MCF 10A (cell line): Measurements from ENCODE around the gene VAMP2. TPM values are rescaled to one million over a fixed set of nuclear protein-coding genes. Genes with fewer than 3 reads are reported as not detected.

ENCODE experiments used
- BruUV-seq: library from RNA; stranded (reverse); fragments of 400-500 nt; replicated peaks from 2 replicates; lab custom pipeline; 2021; lab: Mats Ljungman, UMichigan
- CTCF ChIA-PET: fragments of 300-600 bp; sonication (Branson Sonifier 250); formaldehyde crosslinking; extraction: SDS; loops from one replicate; lab custom pipeline; 2021; ENCODE audit warnings: antibody characterized with exemption, inconsistent platforms; lab: Yijun Ruan, JAX
- POLR2A ChIA-PET: fragments of 300-600, 350-650 bp; sonication (Branson Sonifier 250); formaldehyde crosslinking; extraction: SDS; loops from one replicate; lab custom pipeline; 2020; ENCODE audit warnings: antibody characterized with exemption, inconsistent platforms; lab: Yijun Ruan, JAX
- DNase-seq: peaks from one replicate; pipeline ENCODE4 v3.0.0-alpha.2; 2018; ENCODE audit not compliant: unreplicated experiment
- H3K27ac Mint-ChIP-seq: one replicate; pipeline ENCODE4 v1.8.0; 2022; ENCODE audit warnings: mild to moderate bottlenecking, low read depth, mixed read lengths; ENCODE audit not compliant: unreplicated experiment
- H3K27me3 Mint-ChIP-seq: one replicate; pipeline ENCODE4 v1.8.0; 2022; ENCODE audit warnings: mixed read lengths; ENCODE audit not compliant: insufficient read depth, unreplicated experiment
- H3K36me3 Mint-ChIP-seq: one replicate; pipeline ENCODE4 v1.8.0; 2022; ENCODE audit warnings: mild to moderate bottlenecking, moderate library complexity, mixed read lengths; ENCODE audit not compliant: insufficient read depth, unreplicated experiment
- H3K4me1 Mint-ChIP-seq: one replicate; pipeline ENCODE4 v1.8.0; 2022; ENCODE audit warnings: mixed read lengths; ENCODE audit not compliant: insufficient read depth, unreplicated experiment
- H3K4me3 Mint-ChIP-seq: one replicate; pipeline ENCODE4 v1.8.0; 2022; ENCODE audit warnings: mild to moderate bottlenecking, moderate library complexity, mixed read lengths; ENCODE audit not compliant: unreplicated experiment
- H3K9me3 Mint-ChIP-seq: one replicate; pipeline ENCODE4 v1.8.0; 2022; ENCODE audit warnings: mixed read lengths; ENCODE audit not compliant: unreplicated experiment
- CTCF ChIP-seq: fragments of 200-600 bp; IDR thresholded peaks from one replicate; pipeline ENCODE4 v1.8.0; 2022; ENCODE audit warnings: antibody characterized with exemption, mild to moderate bottlenecking; ENCODE audit not compliant: unreplicated experiment
- intact Hi-C: fragments of 100-400 bp; cut with micrococcal nuclease; formaldehyde crosslinking; loops from 2 replicates; pipeline ENCODE4 v1.14.1; 2022
- total RNA-seq: library from RNA; stranded (reverse); gene quantifications from 2 replicates; pipeline ENCODE4 v1.2.3, GENCODE V29; 2022

VAMP2 gene
- total RNA-seq, 1 experiment from 2014 or later: 37.7 TPM

GRCh38 chr17:8133399-8133798, 29.3 kb downstream of the VAMP2 start:
- Mint-ChIP-seq H3K27me3 (no peaks in the 10 kb centered on the region), H3K9me3 (no peaks in the 10 kb centered on the region), H3K27ac (no peak overlapping the region), H3K36me3 (no peaks in the 10 kb centered on the region), H3K4me3 (no peak overlapping the region), H3K4me1 (peaks cover 6% of the 10 kb centered on the region)
- BruUV-seq: no TSS peak
- intact Hi-C loops: no loop called here
- POLR2A ChIA-PET: interaction anchor here (0.5 to 19.5 kb wide), 4 partner anchors 9 to 782 kb away, joined by 3 to 429 read pairs (median 3); partner anchors contain the start of genes HES7 and PER1
- no peak for TF ChIP-seq CTCF
- CTCF ChIA-PET: interaction anchor here (0.7 to 3.1 kb wide), 4 partner anchors 13 to 88 kb away, joined by 3 to 7 read pairs (median 4); no protein-coding TSS in a partner anchor
- no peak for DNase-seq

- no peak overlapping the region for H3K4me3 Mint-ChIP-seq
- no peaks in the 10 kb centered on the region for H3K27me3 Mint-ChIP-seq
- H3K36me3 Mint-ChIP-seq: no peaks in the 10 kb centered on the region
- ChIA-PET POLR2A (interaction anchor here (0.7 to 19.5 kb wide), 5 partner anchors 8 to 56 kb away, joined by 3 to 429 read pairs (median 3); partner anchors contain the start of genes HES7 and PER1), CTCF (interaction anchor here (0.6 to 1.9 kb wide), 5 partner anchors 10 to 547 kb away, joined by 3 to 5 read pairs (median 3); no protein-coding TSS in a partner anchor)
- intact Hi-C loops: no loop called here
- no TSS peak for BruUV-seq
- no peak overlapping the region for H3K27ac Mint-ChIP-seq
- TF ChIP-seq CTCF: no peak
- no peaks in the 10 kb centered on the region for H3K9me3 Mint-ChIP-seq
- peak; percentile 55 for DNase-seq
- H3K4me1 Mint-ChIP-seq: peaks cover 11% of the 10 kb centered on the region
Measured at GRCh38 chr17:8131844-8132441, 30.8 kb downstream of the VAMP2 start.

- intact Hi-C loops: no loop called here
- no peak overlapping the region for H3K4me3 Mint-ChIP-seq
Measured at GRCh38 chr17:8128125-8128784, 34.5 kb downstream of the VAMP2 start.

More at GRCh38 chr17:8128125-8128784, 34.5 kb downstream of the VAMP2 start:
- CTCF ChIA-PET: interaction anchor here (0.7 to 2.3 kb wide), 4 partner anchors 10 to 541 kb away, joined by 3 to 7 read pairs (median 6); no protein-coding TSS in a partner anchor
- POLR2A ChIA-PET: interaction anchor here (19.5 kb wide), 1 partner anchor 26 kb away, joined by 429 read pairs; the partner anchor contains the start of gene PER1
- Mint-ChIP-seq H3K9me3 (no peaks in the 10 kb centered on the region), H3K36me3 (peaks cover 21% of the 10 kb centered on the region), H3K4me1 (peaks cover 41% of the 10 kb centered on the region), H3K27ac (no peak overlapping the region), H3K27me3 (no peaks in the 10 kb centered on the region)
- BruUV-seq: no TSS peak
- no peak for TF ChIP-seq CTCF
- DNase-seq: no peak
